Measurements from ENCODE around the gene SPOP. TPM values are rescaled to one million over a fixed set of nuclear protein-coding genes. Genes with fewer than 3 reads are reported as not detected.

SPOP gene
- total RNA-seq, 6 experiments from 2014 or later = 53.2 to 60.6 (median 55.6) TPM

DNA sequence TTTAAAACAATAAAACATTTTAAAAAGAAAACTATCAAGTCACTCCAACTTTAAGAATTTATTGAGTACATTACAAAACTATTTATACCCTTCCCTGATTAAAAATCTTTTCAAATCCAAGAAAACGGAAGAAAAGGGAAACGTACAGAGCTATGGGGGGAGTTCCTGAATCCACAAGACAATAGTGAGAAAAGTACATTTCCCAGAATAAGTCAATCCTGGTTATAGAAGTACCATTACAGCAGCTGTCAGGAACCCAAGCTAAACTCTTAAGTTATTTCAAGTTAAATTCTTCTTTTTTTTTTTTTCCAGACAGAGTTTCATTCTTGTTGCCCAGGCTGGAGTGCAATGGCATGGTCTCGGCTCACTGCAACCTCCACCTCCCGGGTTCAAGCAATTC lies 45.7 kb downstream of the SPOP start:
- no peak for DNase-seq
- Mint-ChIP-seq H3K9me3 (no peaks in the 10 kb centered on the region), H3K27ac (peak overlapping the region; percentile 65; the same call in 1 of the 2 replicates), H3K4me3 (no peak overlapping the region), H3K4me1 (ENCODE audit: low read depth) (peaks cover 90% of the 10 kb centered on the region), H3K36me3 (ENCODE audit: low read depth) (no peaks in the 10 kb centered on the region), H3K27me3 (ENCODE audit: insufficient read depth) (peaks cover 2% of the 10 kb centered on the region; the same call in 1 of the 2 replicates)
- TF ChIP-seq, protein P1, sequence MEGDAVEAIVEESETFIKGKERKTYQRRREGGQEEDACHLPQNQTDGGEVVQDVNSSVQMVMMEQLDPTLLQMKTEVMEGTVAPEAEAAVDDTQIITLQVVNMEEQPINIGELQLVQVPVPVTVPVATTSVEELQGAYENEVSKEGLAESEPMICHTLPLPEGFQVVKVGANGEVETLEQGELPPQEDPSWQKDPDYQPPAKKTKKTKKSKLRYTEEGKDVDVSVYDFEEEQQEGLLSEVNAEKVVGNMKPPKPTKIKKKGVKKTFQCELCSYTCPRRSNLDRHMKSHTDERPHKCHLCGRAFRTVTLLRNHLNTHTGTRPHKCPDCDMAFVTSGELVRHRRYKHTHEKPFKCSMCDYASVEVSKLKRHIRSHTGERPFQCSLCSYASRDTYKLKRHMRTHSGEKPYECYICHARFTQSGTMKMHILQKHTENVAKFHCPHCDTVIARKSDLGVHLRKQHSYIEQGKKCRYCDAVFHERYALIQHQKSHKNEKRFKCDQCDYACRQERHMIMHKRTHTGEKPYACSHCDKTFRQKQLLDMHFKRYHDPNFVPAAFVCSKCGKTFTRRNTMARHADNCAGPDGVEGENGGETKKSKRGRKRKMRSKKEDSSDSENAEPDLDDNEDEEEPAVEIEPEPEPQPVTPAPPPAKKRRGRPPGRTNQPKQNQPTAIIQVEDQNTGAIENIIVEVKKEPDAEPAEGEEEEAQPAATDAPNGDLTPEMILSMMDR (IDR thresholded peaks at IDR 0.05) = no peak

GRCh38 chr17:49631496-49631895 lies 46.4 kb downstream of the SPOP start:
- Mint-ChIP-seq H3K36me3 (ENCODE audit: low read depth) (no peaks in the 10 kb centered on the region), H3K4me1 (ENCODE audit: low read depth) (peaks cover 90% of the 10 kb centered on the region), H3K9me3 (no peaks in the 10 kb centered on the region), H3K4me3 (peak overlapping the region; percentile 47), H3K27me3 (ENCODE audit: insufficient read depth) (peaks cover 2% of the 10 kb centered on the region; the same call in 1 of the 2 replicates), H3K27ac (peak overlapping the region; percentile 65)
- TF ChIP-seq, protein P1 (IDR thresholded peaks at IDR 0.05) = no peak
- no peak for DNase-seq

DNA sequence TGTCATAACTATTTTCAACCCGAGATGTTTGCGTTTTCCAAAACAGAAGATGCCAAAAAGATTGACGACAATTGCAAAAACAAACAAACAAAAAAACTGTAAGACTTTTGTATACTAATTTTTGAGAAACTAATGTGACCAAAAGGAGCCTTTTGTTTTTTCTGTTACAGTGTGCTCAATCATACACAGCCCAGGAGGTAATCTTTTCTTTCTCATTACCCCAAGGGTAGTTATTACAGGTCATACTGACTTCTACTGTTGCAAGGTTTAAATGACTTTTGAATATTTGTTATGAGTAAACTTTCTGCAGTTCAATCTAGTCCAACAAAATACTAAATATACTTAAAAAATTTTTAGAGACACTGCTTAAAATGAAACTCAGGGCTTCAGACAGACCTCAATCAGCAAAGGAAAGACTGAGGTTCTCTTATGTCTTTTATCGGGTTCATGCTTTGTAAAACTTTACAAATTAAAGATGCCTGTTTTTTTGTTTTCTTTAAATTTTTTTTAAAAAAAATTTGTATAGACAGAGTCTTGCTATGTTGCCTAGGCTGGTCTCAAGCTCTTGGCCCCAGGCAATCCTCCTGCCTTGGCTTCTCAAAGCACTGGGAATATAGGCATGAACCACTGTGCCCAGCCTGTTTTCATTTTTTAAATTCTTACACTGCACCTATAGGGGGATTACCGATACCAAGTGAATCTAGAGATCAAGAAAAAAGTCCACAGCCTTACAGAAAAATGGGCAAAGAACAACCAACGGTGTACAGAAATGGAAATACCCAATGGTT lies 47.6 kb downstream of the SPOP start:
- Mint-ChIP-seq H3K27ac (no peak overlapping the region), H3K9me3 (no peaks in the 10 kb centered on the region), H3K4me3 (no peak overlapping the region; the same call in 1 of the 2 replicates), H3K4me1 (ENCODE audit: low read depth) (peaks cover 81% of the 10 kb centered on the region), H3K36me3 (ENCODE audit: low read depth) (no peaks in the 10 kb centered on the region), H3K27me3 (ENCODE audit: insufficient read depth) (peaks cover 2% of the 10 kb centered on the region; the same call in 1 of the 2 replicates)
- no peak for DNase-seq
- TF ChIP-seq, protein P1 (IDR thresholded peaks at IDR 0.05) = no peak

- TF ChIP-seq, protein P1 (IDR thresholded peaks at IDR 0.05) = no peak
- Mint-ChIP-seq H3K4me3 (no peak overlapping the region), H3K36me3 (ENCODE audit: low read depth) (no peaks in the 10 kb centered on the region), H3K9me3 (no peaks in the 10 kb centered on the region), H3K4me1 (ENCODE audit: low read depth) (peaks cover 80% of the 10 kb centered on the region), H3K27me3 (ENCODE audit: insufficient read depth) (peaks cover 2% of the 10 kb centered on the region; the same call in 1 of the 2 replicates), H3K27ac (no peak overlapping the region)
- no peak for DNase-seq
These were observed 48.5 kb downstream of the SPOP start for GRCh38 chr17:49629447-49629846.

DNA sequence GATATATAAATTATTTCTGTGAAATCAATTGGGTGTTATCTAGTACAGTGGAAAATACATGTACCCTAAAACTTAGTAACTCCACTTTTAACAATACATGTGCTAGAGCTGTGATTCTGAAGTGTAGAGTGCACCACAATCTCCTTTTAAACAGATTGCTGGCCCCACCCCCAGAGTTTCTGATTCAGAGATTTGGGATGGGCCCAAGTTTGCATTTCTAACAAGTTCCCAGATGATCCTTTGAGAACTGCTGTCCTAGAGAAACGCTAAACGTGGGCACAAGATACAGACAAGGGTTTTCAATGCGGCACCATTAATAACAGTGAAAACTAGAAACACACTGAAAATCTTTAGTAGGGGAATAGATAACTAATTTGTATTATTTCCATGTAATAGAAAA lies 53.0 kb downstream of the SPOP start:
- no peaks in the 10 kb centered on the region for H3K9me3 Mint-ChIP-seq
- H3K4me1 Mint-ChIP-seq (ENCODE audit: low read depth) = peaks cover 47% of the 10 kb centered on the region
- H3K27ac Mint-ChIP-seq = peak overlapping the region; percentile 68
- H3K36me3 Mint-ChIP-seq (ENCODE audit: low read depth) = peaks cover 14% of the 10 kb centered on the region
- H3K4me3 Mint-ChIP-seq = 0 out of 2 replicates have a peak overlapping the region, but pooled peaks have one; percentile 2
- TF ChIP-seq, protein P1 (IDR thresholded peaks at IDR 0.05) = no peak
- peak; percentile 33 for DNase-seq
- peaks cover 5% of the 10 kb centered on the region; the same call in 1 of the 2 replicates for H3K27me3 Mint-ChIP-seq (ENCODE audit: insufficient read depth)
